ENCODE measurements around the gene SUN5. TPM values are rescaled to one million over a fixed set of nuclear protein-coding genes. Genes with fewer than 3 reads are reported as not detected.

The SUN5 gene
- total and polyA plus RNA-seq, 4 donors = not detected

DNA sequence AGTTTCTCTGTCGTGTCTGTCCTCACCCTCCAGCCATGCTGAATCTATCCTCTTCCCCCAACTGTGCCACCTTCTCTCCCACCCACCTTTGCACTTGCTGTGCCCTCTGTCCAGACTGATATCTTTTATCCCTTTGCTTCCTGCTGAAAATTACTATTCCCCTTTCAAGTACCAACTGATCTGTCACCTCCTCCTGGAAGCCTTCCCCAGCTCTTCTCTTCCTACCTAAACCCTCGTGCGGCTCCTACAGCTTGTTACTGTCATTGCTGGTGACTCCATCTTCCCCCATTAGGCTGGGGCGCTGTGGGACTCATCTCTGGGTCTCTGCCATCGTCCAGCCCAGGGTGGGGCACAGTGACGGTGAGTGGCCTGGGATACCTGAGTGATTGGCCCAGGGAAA, 28.3 kb upstream of the SUN5 start:
- Histone ChIP-seq H3K4me1 (ENCODE audit: control insufficient read depth in 4 of 4, insufficient read depth in 4 of 4, low read length in 3 of 4) (no peaks in the 10 kb centered on the region), H3K9me3 (ENCODE audit: control insufficient read depth in 4 of 4, low read length in 3 of 4) (no peaks in the 10 kb centered on the region), H3K27me3 (ENCODE audit: control insufficient read depth in 4 of 4, insufficient read depth in 4 of 4, low read length in 3 of 4) (no peaks in the 10 kb centered on the region), H3K4me3 (ENCODE audit: low read depth in 1 of 3, low read length in 3 of 3) (no peak overlapping the region), H3K36me3 (ENCODE audit: control insufficient read depth in 4 of 4, insufficient read depth in 3 of 4, low read depth in 1 of 4, low read length in 3 of 4) (no peaks in the 10 kb centered on the region), H3K27ac (ENCODE audit: low read depth in 1 of 2, low read length in 2 of 2) (no peak overlapping the region), H3K9ac (ENCODE audit: low read depth in 1 of 2, low read length in 2 of 2) (no peak overlapping the region)
- TF ChIP-seq FOXA1 (IDR thresholded peaks at IDR 0.05) (no peak), GABPA (IDR thresholded peaks at IDR 0.05 in 1 of 2, conservative IDR thresholded peaks at IDR 0.05 in 1 of 2) (no peak), MAX (IDR thresholded peaks at IDR 0.05) (no peak), CTCF (IDR thresholded peaks at IDR 0.05; ENCODE audit: low read depth, low read length, missing input control) (no peak), NR2F2 (IDR thresholded peaks at IDR 0.05) (no peak), RAD21 (IDR thresholded peaks at IDR 0.05) (no peak), EGR1 (IDR thresholded peaks at IDR 0.05; ENCODE audit: low read depth in 2 of 2) (no peak), JUND (IDR thresholded peaks at IDR 0.05) (no peak), YY1 (IDR thresholded peaks at IDR 0.05) (no peak), HNF4G (IDR thresholded peaks at IDR 0.05) (no peak), FOXA2 (IDR thresholded peaks at IDR 0.05) (no peak), RXRA (IDR thresholded peaks at IDR 0.05) (no peak), HNF4A (conservative IDR thresholded peaks at IDR 0.05) (no peak), SP1 (IDR thresholded peaks at IDR 0.05) (no peak), ATF3 (IDR thresholded peaks at IDR 0.05) (no peak), TAF1 (conservative IDR thresholded peaks at IDR 0.05) (no peak)
- TF ChIP-seq, protein P1, sequence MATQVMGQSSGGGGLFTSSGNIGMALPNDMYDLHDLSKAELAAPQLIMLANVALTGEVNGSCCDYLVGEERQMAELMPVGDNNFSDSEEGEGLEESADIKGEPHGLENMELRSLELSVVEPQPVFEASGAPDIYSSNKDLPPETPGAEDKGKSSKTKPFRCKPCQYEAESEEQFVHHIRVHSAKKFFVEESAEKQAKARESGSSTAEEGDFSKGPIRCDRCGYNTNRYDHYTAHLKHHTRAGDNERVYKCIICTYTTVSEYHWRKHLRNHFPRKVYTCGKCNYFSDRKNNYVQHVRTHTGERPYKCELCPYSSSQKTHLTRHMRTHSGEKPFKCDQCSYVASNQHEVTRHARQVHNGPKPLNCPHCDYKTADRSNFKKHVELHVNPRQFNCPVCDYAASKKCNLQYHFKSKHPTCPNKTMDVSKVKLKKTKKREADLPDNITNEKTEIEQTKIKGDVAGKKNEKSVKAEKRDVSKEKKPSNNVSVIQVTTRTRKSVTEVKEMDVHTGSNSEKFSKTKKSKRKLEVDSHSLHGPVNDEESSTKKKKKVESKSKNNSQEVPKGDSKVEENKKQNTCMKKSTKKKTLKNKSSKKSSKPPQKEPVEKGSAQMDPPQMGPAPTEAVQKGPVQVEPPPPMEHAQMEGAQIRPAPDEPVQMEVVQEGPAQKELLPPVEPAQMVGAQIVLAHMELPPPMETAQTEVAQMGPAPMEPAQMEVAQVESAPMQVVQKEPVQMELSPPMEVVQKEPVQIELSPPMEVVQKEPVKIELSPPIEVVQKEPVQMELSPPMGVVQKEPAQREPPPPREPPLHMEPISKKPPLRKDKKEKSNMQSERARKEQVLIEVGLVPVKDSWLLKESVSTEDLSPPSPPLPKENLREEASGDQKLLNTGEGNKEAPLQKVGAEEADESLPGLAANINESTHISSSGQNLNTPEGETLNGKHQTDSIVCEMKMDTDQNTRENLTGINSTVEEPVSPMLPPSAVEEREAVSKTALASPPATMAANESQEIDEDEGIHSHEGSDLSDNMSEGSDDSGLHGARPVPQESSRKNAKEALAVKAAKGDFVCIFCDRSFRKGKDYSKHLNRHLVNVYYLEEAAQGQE (IDR thresholded peaks at IDR 0.05) = no peak
- TF ChIP-seq, protein P2, sequence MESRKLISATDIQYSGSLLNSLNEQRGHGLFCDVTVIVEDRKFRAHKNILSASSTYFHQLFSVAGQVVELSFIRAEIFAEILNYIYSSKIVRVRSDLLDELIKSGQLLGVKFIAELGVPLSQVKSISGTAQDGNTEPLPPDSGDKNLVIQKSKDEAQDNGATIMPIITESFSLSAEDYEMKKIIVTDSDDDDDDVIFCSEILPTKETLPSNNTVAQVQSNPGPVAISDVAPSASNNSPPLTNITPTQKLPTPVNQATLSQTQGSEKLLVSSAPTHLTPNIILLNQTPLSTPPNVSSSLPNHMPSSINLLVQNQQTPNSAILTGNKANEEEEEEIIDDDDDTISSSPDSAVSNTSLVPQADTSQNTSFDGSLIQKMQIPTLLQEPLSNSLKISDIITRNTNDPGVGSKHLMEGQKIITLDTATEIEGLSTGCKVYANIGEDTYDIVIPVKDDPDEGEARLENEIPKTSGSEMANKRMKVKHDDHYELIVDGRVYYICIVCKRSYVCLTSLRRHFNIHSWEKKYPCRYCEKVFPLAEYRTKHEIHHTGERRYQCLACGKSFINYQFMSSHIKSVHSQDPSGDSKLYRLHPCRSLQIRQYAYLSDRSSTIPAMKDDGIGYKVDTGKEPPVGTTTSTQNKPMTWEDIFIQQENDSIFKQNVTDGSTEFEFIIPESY (IDR thresholded peaks at IDR 0.05) = no peak
- DNase-seq (ENCODE audit: low spot score) = no peak
- 83% methylated on average over 6 of the region's 6 CpGs for WGBS
